SHP77 treated with DMSO at 0.1 percent for 48 hours (cell line): ENCODE measurements around the gene ATP5F1D.

Experiments used
- DNase-seq: peaks from one replicate; lab custom pipeline; 2025; lab: John Stamatoyannopoulos, UW

ATP5F1D gene

GRCh38 chr19:1259206-1259875, 17.8 kb downstream of the ATP5F1D start:
- no peak for DNase-seq

- no peak for DNase-seq
Observed at GRCh38 chr19:1259876-1260748, 18.6 kb downstream of the ATP5F1D start.

- DNase-seq = peak; percentile 71
Observed at GRCh38 chr19:1260749-1261537, 19.4 kb downstream of the ATP5F1D start.

GRCh38 chr19:1261538-1261797, 19.9 kb downstream of the ATP5F1D start:
- DNase-seq = no peak

GRCh38 chr19:1261798-1262622, 20.5 kb downstream of the ATP5F1D start:
- DNase-seq = no peak

GRCh38 chr19:1262623-1263123, 21.1 kb downstream of the ATP5F1D start:
- DNase-seq = no peak

- no peak for DNase-seq
Observed at GRCh38 chr19:1263188-1263587, 21.6 kb downstream of the ATP5F1D start.

GRCh38 chr19:1264801-1265614, 23.5 kb downstream of the ATP5F1D start:
- no peak for DNase-seq

- no peak for DNase-seq
Observed at GRCh38 chr19:1265615-1266128, 24.1 kb downstream of the ATP5F1D start.

- DNase-seq = peak; percentile 34
Observed at GRCh38 chr19:1266129-1266915, 24.8 kb downstream of the ATP5F1D start.

GRCh38 chr19:1266916-1267476, 25.4 kb downstream of the ATP5F1D start:
- no peak for DNase-seq

- no peak for DNase-seq
Observed at GRCh38 chr19:1267477-1268225, 26.1 kb downstream of the ATP5F1D start.

GRCh38 chr19:1268226-1269064, 26.9 kb downstream of the ATP5F1D start:
- DNase-seq = no peak

- peak; percentile 93 for DNase-seq
Observed at GRCh38 chr19:1269065-1269477, 27.5 kb downstream of the ATP5F1D start, which contains the start of gene CIRBP. CIRBP (plus strand) TSS chr19:1269332; CDS start chr19:1270934, 1,602 bp downstream.

- peak; percentile 48 for DNase-seq
Observed at GRCh38 chr19:1269478-1270212, 28.1 kb downstream of the ATP5F1D start.

GRCh38 chr19:1270213-1270853, 28.8 kb downstream of the ATP5F1D start:
- DNase-seq = no peak
